ENCODE data around the gene ZFPL1.

ZFPL1 gene

GRCh38 chr11:65130631-65131416, 46.8 kb downstream of the ZFPL1 start:
- no peak for DNase-seq

- no peak for DNase-seq
Measured at GRCh38 chr11:65131417-65131776, 47.4 kb downstream of the ZFPL1 start.

DNA sequence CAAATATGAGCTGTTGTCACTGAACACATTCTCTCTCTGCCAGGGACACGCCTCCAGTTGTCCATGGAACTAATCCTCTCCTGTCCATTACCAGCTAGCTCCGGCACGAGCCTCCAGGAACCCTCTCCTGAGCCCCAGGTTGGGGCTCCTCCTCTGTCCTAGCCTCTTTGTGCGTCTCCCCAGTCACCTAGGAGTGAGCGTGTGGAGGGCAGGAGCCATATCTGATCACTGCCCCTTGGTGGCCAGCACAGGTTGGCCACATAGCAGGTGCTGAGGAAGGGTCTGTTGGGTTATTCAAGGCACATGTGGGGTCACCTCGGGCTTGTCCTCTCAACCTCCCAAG, 47.8 kb downstream of the ZFPL1 start:
- DNase-seq: no peak

GRCh38 chr11:65132238-65132987, 48.4 kb downstream of the ZFPL1 start:
- DNase-seq: no peak

DNA sequence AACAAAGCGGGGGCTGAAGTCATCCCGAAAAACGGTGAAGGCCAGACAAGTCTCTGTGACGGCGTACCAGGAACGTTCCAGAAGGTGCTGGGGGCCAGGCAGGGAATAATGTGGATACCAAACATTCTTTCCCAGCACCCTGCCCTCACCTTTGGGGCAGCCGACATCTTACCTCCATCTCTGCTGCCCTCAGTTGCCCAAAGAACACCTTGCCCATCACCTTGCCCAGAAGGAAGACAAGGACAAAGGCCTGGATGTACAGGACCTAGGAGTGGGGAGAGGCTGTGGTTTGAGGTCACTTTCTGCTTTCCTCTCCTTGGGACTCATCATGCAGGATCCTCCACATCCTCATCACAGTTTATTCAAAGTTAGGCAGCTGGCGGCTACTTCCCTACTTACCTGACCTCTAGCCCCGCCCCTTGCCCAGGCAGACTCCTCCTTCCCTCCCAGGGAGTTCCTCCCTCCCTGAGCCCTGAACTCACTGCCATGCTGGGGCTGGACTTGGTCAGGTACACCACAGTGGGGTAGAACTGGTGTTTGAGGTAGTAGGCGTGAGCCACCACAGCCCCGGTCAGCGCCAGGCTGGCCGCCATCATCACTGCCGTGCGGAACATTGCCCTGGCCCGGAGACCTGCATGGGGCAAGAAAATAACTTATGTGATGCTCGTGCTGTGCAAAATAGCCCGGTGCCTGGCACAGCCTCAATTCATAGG, 49.1 kb downstream of the ZFPL1 start:
- no peak for DNase-seq

DNA sequence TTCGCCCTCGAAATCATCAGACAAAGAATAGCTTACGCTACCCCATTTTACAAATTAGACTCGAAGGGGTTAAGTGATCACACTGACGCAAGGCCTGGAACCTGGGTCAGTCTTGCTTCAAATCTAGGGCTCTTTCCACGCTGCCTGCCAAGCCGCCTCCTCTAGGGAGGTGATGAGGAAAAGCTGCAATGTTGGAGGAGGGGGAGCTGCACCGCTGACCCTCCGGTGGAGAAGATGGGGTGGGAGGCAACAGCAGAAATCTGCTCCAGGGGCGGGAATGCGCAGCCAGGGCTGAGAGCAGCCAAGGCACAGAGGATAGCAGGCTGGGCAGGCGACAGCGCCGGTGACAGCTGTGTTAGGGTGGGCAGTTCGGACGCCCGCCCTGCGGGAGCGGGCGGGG, 49.7 kb downstream of the ZFPL1 start:
- no peak for DNase-seq

DNA sequence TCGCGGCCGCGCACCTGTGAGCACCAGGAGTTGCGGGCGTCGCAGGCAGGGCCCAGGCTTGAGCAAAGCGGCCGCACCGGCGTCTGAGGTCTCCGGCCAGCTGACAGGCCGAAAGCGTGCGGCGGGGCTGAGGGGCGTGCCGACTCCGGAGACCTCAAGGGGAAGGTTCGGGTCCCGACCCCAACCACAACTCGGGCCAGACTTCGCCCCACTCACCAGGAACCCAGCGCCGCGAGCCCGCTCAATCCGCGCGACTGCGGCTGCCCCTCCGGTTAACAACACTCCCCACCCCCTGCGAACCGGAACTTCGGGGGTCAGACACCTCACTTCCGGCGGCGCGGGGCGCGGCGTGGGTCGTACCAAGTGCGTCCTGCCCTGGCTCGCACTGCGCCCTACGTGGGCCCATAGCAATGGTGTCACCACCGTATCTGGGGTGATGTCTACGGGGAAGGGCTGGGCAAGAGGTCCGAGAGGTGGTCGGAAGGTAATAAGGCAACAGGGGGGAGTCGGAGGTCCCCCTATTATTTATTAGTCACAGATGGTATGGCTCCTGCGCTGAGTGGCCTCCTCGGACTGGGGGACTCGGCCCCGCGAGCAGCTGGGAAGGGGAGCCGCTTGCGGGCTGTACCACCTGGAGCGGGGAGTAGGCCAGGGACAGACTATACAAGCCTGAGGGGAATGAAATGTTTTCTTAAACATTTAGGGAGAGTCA, 50.4 kb downstream of the ZFPL1 start, which contains the start of gene SYVN1:
TSS of gene SYVN1 (minus strand) at position 280 of the 712 bp plus-strand sequence. CDS start 918 bp downstream, outside the sequence.
- peak; percentile 69 for DNase-seq

DNA sequence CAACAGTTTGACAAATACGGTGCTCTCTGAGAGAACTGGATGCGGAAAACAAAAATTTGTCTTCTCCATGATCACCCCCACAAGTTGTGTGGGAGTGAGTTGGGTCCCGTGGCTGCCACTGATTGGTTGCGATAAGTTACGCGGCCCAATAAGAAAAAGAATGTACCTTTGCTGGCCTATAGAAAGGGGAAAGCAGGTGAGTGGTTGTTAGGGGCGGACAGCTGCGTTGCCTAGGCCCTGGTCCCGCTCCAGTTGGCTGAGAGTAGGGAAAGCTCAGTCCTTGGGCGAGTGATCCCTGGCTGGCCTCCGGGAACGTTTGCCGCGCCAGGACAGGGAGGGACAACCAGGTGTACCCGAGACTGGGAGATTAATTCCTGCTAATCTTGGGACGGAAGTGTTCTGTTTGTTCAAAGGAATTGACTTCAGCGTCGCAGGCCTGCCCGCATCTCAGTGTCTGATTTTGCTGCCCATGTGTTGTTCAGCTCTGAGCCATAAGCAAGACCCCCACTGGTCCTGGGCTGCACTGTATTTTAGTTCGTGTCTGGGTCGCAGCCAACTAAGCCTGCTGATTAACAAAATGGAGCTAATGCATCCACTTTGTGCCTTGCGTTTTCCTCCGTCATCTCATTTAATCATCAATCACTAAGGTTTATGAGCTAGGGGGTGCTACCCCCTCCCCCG, 51.1 kb downstream of the ZFPL1 start:
- DNase-seq: peak; percentile 79

DNA sequence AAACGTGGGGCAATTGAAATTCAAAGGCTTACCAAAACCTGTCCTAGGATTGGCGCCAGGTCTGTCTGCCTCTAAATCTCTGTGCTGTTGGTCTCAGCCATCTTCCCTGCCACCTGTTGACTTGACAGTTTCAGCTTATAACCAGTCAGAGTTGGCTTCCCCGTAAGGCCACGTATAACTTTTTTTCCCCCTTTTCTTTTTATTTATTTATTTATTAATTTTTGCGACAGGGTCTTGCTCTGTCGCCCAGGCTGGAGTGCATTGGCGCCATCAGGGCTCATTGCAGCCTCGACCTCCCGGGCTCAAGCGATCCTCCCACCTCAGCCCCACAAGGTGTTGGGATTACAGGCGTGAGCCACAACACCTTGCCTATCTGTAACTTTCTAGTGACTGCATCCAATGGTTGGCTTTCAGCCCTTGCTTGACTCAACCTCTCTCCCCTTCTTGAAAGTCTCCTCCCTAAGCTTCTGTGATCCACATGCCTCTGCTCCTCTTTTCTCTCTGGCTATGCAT, 51.7 kb downstream of the ZFPL1 start:
- DNase-seq: no peak

DNA sequence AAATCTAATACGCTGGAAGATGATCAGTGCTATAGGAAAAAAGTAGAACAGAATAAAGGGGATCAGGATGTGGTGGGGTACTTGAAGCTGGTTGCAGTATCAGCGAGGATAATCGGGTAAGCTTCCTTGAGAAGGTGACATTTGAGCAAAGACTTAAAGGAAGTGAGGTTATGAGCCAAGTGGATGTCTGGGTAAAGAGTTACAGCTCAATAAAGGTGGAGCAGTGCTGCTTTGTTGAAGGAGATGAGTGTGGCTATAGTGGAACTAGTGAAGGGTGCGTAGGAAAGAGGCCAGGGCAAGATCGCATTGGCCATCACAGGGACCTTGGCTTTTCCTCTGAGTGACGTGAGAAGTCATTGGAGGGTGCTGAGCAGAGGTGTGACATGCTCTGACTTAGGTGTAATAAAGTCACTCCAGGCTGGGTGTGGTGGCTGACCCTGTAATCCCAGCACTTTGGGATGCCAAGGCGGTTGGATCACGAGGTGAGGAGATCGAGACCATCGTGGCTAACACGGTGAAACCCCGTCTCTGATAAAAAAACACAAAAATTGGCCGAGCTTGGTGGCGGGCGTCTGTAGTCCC, 52.6 kb downstream of the ZFPL1 start:
- no peak for DNase-seq
